Muscle of leg (tissue), 11 donors: ENCODE measurements around the gene DPM2. TPM values are rescaled to one million over a fixed set of nuclear protein-coding genes. Genes with fewer than 3 reads are reported as not detected.

Source experiments
- DNase-seq: peaks from one replicate; pipeline ENCODE4 v3.0.0; 2013
- H3K27ac ChIP-seq: one replicate; pipeline ENCODE4 v1.5.1; 2013; ENCODE audit warnings: mild to moderate bottlenecking, low read length, control low read depth
- H3K27me3 ChIP-seq: one replicate; pipeline ENCODE4 v1.6.1; 2013; ENCODE audit warnings: low read length; ENCODE audit not compliant: control insufficient read depth, insufficient read depth
- H3K36me3 ChIP-seq: one replicate; pipeline ENCODE4 v1.6.1; 2013; ENCODE audit warnings: low read length; ENCODE audit not compliant: control insufficient read depth, insufficient read depth
- H3K4me1 ChIP-seq: one replicate; pipeline ENCODE4 v1.6.1; 2013; ENCODE audit warnings: low read length; ENCODE audit not compliant: control insufficient read depth, insufficient read depth
- H3K4me3 ChIP-seq: one replicate; pipeline ENCODE4 v1.5.1; 2013; ENCODE audit warnings: low read length, control low read depth
- H3K9me3 ChIP-seq: replicated peaks from 2 replicates; pipeline ENCODE4 v1.6.1; 2013; ENCODE audit warnings: low read depth, low read length; ENCODE audit not compliant: control insufficient read depth
- WGBS: methylation state at CpG from one replicate; pipeline ENCODE4 v1.1.5; 2013; ENCODE audit warnings: missing lambda C conversion rate; ENCODE audit not compliant: insufficient coverage; 5-methylcytosine and 5-hydroxymethylcytosine counted together
- polyA plus RNA-seq, 8 donors: library from polyadenylated mRNA; unstranded; fragments of 120-200 nt; gene quantifications; one replicate each; pipeline versions ENCODE4 v1.2.1 to v1.2.3, GENCODE V29; 2013; ENCODE audit warnings: inconsistent platforms in 1 of 8, low replicate concordance in 1 of 8; ENCODE audit not compliant: insufficient read length in 8 of 8, insufficient read depth in 1 of 8
- total RNA-seq: library from RNA; stranded (reverse); fragments of 120-200 nt; gene quantifications from one replicate; pipeline ENCODE4 v1.2.4, GENCODE V29; 2013

DPM2 gene
- total and polyA plus RNA-seq, 9 donors = 16.7 to 26.8 (median 23.5) TPM

DNA sequence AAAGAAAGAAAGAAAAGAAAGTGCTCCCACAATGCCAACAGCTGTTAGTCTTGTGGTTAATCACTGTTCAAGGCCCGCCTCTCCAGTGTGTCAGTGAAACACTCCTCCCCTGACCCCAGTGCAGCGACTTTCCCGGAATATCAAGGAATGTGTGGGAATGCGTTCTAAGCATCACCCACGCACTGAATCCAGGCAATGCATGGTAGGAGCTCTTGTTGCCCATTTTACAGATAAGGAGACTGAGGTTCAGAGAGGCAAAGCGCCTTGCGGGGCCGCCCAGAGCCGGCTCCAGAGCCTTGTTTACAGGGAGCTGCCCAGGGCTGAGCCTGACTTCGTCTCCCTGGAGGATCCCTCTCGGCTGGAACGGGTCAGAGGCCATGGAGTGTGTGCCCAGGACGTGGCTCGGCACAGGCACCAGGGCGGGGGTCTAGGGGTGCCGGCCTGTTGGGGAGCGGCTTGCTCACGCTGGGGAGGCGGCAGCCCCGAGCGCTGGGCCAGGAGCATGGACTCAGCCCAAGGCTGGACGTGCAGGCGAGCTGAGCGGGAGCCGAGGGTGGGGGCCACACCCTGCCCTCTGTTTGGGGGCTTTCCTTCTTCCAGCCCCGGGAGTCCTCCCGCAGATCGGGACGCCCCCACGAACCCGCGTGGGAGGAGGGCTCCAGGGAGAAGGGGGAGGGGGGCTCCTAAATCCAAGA, 39.1 kb downstream of the DPM2 start:
- Histone ChIP-seq H3K27me3 (no peaks in the 10 kb centered on the region), H3K27ac (peak overlapping the region; percentile 96), H3K4me1 (peaks cover 40% of the 10 kb centered on the region), H3K9me3 (peaks cover 7% of the 10 kb centered on the region), H3K4me3 (peak overlapping the region; percentile 98), H3K36me3 (peaks cover 28% of the 10 kb centered on the region)
- peak; percentile 85 for DNase-seq
- WGBS = 7% methylated on average over 25 of the region's 32 CpGs

DNA sequence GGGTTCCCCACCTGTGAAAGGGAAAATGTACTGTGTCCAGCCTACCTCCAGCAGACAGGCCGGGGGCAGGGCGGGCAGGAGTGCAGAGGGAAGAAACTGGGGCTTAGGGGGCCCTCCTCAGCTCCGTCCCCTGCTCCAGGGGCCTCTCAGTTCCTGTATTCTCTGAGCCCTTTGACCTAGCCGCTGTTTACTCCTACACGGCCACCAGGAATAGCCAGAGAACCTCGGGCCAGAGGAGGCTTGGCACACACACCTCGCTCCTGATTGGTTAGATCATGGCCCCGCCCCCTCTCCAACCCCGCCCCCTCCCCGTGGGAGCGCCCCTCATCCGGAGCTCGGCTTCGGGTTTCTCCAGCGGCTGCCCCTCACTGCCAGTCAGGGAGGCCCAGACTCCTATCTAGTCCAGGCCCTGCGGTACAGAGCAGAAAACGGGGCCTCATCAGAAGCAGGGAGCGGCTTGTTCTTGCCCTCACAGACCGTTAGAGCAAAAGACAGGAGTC, 40.4 kb downstream of the DPM2 start:
- Histone ChIP-seq H3K9me3 (peaks cover 14% of the 10 kb centered on the region), H3K27ac (peak overlapping the region; percentile 96), H3K27me3 (no peaks in the 10 kb centered on the region), H3K36me3 (peaks cover 40% of the 10 kb centered on the region), H3K4me1 (peaks cover 35% of the 10 kb centered on the region), H3K4me3 (peak overlapping the region; percentile 19)
- peak; percentile 87 for DNase-seq
- 6% methylated on average over 12 of the region's 19 CpGs for WGBS

DNA sequence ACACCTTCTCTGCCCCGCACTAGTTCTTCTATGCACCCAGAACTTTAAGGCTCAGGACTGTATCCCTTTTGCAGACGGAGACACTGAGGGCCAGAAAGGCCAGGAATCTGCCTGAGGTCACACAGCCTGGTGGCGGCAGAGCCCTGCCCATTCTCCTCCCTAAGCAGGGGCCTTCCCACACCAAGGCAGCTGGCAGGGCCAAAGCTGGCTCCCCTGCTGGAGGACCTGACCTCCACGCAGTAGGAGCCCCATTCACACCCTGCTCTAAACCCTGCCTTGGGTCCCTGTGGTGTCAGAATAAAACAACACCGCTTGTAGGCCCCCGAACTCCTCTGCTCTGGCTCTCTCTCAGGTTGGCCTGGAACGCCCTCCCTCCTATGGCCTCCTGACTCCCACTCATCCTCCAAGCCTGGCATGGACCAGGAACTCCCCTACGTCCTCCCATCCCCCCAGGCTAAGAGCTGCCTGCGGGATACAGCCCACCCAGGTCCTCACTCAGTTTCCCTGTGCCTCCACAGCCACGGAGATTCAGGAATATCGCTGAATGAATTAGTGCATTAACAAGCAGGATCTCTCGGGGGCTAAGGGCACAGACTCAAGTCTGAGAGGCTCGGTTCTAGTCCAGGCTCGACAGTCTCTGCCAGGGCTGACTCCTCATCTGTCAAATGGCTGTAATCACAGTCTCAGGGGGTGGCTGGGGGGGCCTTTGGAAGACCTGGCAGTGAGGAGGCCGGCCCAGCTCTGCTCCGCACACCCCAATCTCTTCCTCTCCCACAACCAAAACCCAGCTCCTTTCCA, 41.1 kb downstream of the DPM2 start:
- Histone ChIP-seq H3K27me3 (no peaks in the 10 kb centered on the region), H3K27ac (peak overlapping the region; percentile 82), H3K4me3 (peak overlapping the region; percentile 15), H3K36me3 (peaks cover 43% of the 10 kb centered on the region), H3K9me3 (peaks cover 14% of the 10 kb centered on the region), H3K4me1 (peaks cover 35% of the 10 kb centered on the region)
- DNase-seq = no peak
- WGBS = 67% methylated on average over 8 of the region's 16 CpGs

DNA sequence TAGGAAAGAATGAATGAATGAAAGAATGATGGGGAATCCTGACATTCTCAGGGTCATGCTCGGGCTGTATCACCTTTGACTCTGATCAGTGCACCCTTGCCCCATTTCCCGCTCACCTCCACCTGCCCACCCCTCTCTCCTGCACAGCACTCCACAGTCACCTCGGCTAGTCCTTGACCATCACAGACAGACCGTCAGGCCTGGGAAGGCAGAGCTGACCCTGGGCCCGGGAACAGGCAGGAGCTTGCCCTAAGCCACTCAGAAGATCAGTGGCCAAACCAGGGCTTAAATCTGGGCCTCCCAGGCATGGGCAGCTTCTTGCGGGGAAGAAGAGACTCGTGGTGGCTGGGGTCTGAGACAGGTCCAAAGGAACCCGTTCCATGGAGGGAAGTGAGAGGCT, 41.8 kb downstream of the DPM2 start:
- no peak for DNase-seq
- H3K36me3 ChIP-seq = peaks cover 47% of the 10 kb centered on the region
- no peak overlapping the region for H3K4me3 ChIP-seq
- no peak overlapping the region for H3K27ac ChIP-seq
- peaks cover 35% of the 10 kb centered on the region for H3K4me1 ChIP-seq
- no peaks in the 10 kb centered on the region for H3K27me3 ChIP-seq
- H3K9me3 ChIP-seq = peaks cover 14% of the 10 kb centered on the region
- WGBS = 94% methylated on average over 5 of the region's 8 CpGs

DNA sequence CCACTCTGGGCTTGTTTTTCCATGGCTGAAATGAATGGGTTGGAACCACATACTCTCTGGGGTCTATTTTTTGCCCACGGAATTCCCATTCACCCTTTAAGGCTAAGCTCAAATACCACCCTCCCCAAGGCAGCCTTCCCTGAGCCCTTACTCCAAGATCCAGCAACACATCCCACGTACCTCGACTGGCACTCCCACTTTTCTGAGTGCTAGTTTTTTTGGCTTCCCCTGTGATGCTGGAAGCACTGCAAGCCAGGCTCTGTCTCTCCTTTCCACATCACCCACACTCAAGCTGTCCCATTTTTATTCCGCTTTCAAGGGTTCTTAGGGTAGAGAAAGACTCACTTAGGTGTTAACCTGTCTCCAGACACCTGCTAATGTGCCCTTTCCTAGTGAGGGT, 44.3 kb downstream of the DPM2 start:
- no peak overlapping the region for H3K27ac ChIP-seq
- peaks cover 14% of the 10 kb centered on the region for H3K9me3 ChIP-seq
- peaks cover 23% of the 10 kb centered on the region for H3K4me1 ChIP-seq
- no peak for DNase-seq
- H3K36me3 ChIP-seq = peaks cover 59% of the 10 kb centered on the region
- 97% methylated on average over 3 of the region's 4 CpGs for WGBS
- H3K4me3 ChIP-seq = no peak overlapping the region
- H3K27me3 ChIP-seq = no peaks in the 10 kb centered on the region

DNA sequence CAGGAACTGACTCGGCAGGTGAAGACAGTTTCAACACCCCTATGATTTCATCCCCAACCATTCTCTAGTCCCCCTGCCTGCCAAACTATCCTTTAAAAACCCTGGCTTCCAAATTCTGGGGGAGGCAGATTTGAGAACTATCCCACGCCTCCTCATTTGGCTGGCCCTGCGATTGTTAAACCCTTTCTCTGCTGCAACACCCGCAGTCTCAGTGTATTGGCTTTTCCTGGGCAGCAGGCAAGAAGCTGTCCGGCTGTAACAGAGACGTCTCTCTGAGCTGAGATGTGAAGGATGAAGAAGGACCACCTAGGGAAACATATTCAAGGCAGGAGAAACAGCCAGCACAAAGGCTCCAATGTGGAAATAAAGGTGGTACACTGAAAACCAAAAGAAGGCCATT, 44.8 kb downstream of the DPM2 start:
- Histone ChIP-seq H3K9me3 (peaks cover 14% of the 10 kb centered on the region), H3K36me3 (peaks cover 61% of the 10 kb centered on the region), H3K27me3 (no peaks in the 10 kb centered on the region), H3K27ac (no peak overlapping the region), H3K4me3 (no peak overlapping the region), H3K4me1 (peaks cover 18% of the 10 kb centered on the region)
- DNase-seq = no peak
- 85% methylated on average over 4 of the region's 6 CpGs for WGBS

DNA sequence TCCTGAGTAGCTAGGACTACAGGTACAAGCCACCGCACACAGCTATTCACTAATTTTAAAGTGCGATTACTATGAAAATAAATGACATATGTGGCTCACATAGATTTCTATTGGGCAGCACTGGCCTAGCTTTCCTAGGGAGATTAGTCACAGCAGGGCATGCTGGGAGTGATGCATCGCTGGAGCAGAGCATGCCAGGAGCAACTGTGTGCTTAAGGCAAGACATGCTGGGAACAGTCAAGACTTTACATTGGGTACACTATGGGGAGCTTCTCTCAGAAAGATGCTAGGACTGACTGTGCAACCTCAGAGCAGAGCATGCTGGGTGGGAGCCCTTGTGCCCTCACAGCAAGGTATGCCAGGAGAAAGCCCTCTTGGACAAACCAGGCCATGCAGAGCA, 47.6 kb downstream of the DPM2 start:
- Histone ChIP-seq H3K4me1 (peaks cover 11% of the 10 kb centered on the region), H3K4me3 (no peak overlapping the region), H3K27ac (no peak overlapping the region), H3K9me3 (peaks cover 12% of the 10 kb centered on the region), H3K27me3 (no peaks in the 10 kb centered on the region), H3K36me3 (peaks cover 76% of the 10 kb centered on the region)
- 90% methylated on average over 3 of the region's 3 CpGs for WGBS
- DNase-seq = no peak

DNA sequence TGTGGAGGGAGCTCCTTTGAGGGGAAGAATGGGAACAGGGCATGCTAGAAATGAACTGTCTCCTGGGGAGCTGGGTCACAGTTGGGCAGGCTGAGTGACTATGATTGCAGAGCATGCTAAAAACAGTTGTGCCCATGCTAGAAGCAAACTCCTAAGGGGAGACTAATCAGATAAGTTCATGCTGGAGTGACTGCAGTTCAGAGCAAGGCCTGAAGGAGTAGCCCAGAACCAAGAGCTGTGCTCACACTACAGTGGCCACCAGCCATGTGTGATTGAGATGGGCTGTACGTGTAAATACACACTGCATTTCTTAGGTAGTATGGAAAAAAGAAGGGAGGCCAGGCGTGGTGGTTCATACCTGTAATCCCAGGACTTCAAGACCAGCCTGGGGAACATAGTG, 49.9 kb downstream of the DPM2 start:
- DNase-seq = no peak
- Histone ChIP-seq H3K36me3 (peaks cover 66% of the 10 kb centered on the region), H3K9me3 (peaks cover 2% of the 10 kb centered on the region), H3K27ac (no peak overlapping the region), H3K4me1 (peaks cover 27% of the 10 kb centered on the region), H3K4me3 (no peak overlapping the region), H3K27me3 (no peaks in the 10 kb centered on the region)
- no CpG with 5 or more reads among the region's 2 CpGs for WGBS

DNA sequence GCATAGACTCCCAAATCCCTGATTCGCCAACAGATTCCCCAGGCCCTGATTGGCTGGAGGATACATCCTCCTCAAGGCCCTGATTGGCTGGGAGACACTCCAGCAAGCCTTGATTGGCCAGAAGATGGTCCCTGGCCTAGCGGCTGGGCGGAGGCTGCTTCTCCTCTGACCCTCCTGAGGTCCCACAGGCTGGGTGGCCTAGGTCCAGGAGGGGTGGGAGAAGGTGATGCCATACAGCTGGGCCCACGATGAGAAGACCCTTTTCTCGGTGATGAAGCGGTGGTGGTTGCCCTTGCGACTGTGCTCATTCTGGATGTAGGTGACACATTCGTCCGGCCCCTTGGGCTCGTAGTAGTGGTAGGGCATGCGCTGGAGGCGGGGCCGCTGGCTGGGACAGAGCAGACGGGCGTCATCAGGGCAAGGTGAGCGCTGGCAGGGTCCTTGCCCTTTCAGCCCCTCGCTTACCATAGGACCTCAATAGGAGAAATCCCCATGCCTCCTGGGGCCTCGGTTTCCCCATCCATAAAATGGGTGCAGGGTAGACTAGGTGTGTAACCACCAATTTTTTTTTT, 51.2 kb downstream of the DPM2 start:
- WGBS = 93% methylated on average over 11 of the region's 18 CpGs
- H3K27me3 ChIP-seq = no peaks in the 10 kb centered on the region
- no peak overlapping the region for H3K4me3 ChIP-seq
- H3K9me3 ChIP-seq = no peaks in the 10 kb centered on the region
- H3K4me1 ChIP-seq = peaks cover 32% of the 10 kb centered on the region
- H3K27ac ChIP-seq = no peak overlapping the region
- peaks cover 62% of the 10 kb centered on the region for H3K36me3 ChIP-seq
- DNase-seq = no peak
